Mammary epithelial cell (primary cell): Measurements from ENCODE around the gene AKR7A3.

Source experiments
- CTCF ChIP-seq, 2 donors: IDR thresholded peaks in 1 of 2; conservative IDR thresholded peaks in 1 of 2; 2 replicates each; pipeline ENCODE4 v1.5.1; 2011 to 2012; ENCODE audit warnings: inconsistent platforms in 2 of 2, low read length in 2 of 2, mild to moderate bottlenecking in 2 of 2, control low read depth in 1 of 2, low read depth in 1 of 2; ENCODE audit not compliant: insufficient read depth in 1 of 2; ENCODE audit errors: extremely low read depth in 1 of 2
- EZH2 ChIP-seq: IDR thresholded peaks from 2 replicates; pipeline ENCODE4 v1.6.1; 2012; ENCODE audit warnings: low read length, inconsistent platforms, borderline replicate concordance

GRCh38 chr1:19283891-19284290, 4.7 kb downstream of the AKR7A3 start:
- no peak for TF ChIP-seq CTCF (conservative IDR thresholded peaks at IDR 0.05 in 1 of 2, IDR thresholded peaks at IDR 0.05 in 1 of 2; ENCODE audit: extremely low read depth in 1 of 2, insufficient read depth in 1 of 2, low read depth in 1 of 2, low read length in 2 of 2)
- no peak for TF ChIP-seq EZH2
